ENCODE data around the gene GFRA3.
"Not testable (repeated sequence)": the region's sequence is repeated elsewhere in the genome, so short reads cannot be mapped to it uniquely, and the experiment has no call there.

The GFRA3 gene

GRCh38 chr5:138272681-138273080 lies 1.7 kb downstream of the GFRA3 start:
- Mint-ChIP-seq H3K27me3 (peaks cover 24 to 36% of the 10 kb centered on the region in 2 donors), H3K9me3 (no peaks in the 10 kb centered on the region), H3K27ac (no peak overlapping the region), H3K36me3 (no peaks in the 10 kb centered on the region), H3K4me3 (no peak overlapping the region), H3K4me1 (peaks cover 5 to 7% of the 10 kb centered on the region in 2 donors)
- ATAC-seq (replicated peaks) (no peak), DNase-seq (no peak)

DNA sequence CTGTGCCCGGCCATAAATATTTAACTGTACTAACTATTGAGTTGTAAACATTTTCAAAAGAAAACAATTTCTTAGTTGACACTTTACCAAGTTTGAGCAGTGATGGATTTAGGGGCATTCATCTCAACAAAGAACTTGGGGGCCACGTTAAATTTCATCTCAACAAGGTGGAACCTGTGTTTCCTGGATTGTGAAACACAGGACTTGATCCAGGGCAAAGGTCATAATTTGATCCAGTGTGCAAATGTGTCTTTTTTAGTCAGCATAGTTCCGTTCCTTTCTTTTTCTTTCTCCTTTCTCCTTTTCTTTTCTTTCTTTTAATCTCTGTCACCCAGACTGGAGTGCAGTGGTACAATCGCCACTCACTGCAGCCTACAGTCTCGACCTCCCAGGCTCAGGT lies 3.1 kb downstream of the GFRA3 start:
- Mint-ChIP-seq H3K27me3 (peaks cover 24 to 41% of the 10 kb centered on the region in 2 donors), H3K9me3 (no peaks in the 10 kb centered on the region), H3K4me1 (peaks cover 5 to 7% of the 10 kb centered on the region in 2 donors), H3K4me3 (no peak overlapping the region), H3K27ac (no peak overlapping the region), H3K36me3 (no peaks in the 10 kb centered on the region)
- DNase-seq: no peak
- no peak for ATAC-seq (replicated peaks)

DNA sequence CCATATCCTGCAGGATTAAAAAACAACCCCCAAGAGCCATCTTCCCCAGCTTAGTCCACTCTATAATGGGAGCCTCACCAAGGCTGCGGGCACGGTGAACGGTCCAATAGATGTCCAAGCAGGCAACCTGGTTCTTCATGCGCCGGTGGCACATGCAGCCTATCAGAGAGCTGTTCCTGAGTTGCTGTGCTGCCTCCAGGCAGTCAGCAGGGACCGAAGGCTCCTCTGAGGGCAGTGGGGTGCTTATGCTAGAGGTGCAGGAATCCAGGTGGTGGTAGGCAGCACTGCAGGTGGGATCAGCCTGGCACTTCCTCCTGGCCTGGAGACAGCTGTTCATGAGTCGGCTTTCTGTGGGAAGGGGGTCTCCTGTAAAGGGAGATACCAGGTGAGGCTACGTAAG lies 10.2 kb downstream of the GFRA3 start:
- H3K4me1 Mint-ChIP-seq: no peaks in the 10 kb centered on the region
- no peak for ATAC-seq (replicated peaks)

GRCh38 chr5:138263581-138263980 lies 10.8 kb downstream of the GFRA3 start:
- H3K4me3 Mint-ChIP-seq: no peak overlapping the region
- H3K27me3 Mint-ChIP-seq: peaks cover 23 to 24% of the 10 kb centered on the region in 2 donors
- no peak for DNase-seq
- H3K4me1 Mint-ChIP-seq: no peaks in the 10 kb centered on the region
- H3K9me3 Mint-ChIP-seq: no peaks in the 10 kb centered on the region
- no peak overlapping the region for H3K27ac Mint-ChIP-seq
- no peaks in the 10 kb centered on the region for H3K36me3 Mint-ChIP-seq
- ATAC-seq (replicated peaks): no peak

More for the DNA sequence above, 10.2 kb downstream of the GFRA3 start:
- Mint-ChIP-seq H3K36me3 (no peaks in the 10 kb centered on the region), H3K27me3 (peaks cover 19 to 20% of the 10 kb centered on the region in 2 donors), H3K9me3 (no peaks in the 10 kb centered on the region), H3K27ac (no peak overlapping the region), H3K4me3 (no peak overlapping the region)
- no peak for DNase-seq

DNA sequence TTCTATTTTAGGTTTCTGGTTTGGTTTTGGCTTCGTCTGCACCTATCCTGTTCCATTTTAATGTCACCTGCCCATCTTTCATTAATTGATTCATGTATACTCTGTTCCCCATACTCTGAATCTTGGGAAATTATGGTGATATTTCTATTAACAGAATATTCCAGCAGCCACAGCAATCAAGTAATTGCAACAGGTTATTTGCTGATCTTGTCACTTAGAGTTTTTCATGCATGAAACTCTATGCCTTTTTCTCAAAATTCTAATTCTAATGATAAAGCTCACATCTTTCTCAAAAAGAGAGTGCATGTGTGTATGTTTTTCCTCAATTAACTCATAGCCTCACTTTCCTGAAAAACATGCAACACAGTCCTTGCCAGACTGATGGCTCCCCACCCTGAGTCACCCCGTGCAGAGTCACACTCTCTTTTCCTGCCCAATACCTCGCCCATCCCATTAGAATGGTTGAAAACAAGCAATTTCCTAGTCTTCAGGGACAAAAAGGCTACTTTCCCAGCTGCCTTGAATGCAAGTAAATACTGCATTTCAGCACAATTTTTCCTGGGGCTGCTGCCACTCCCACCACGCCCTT lies 15.6 kb downstream of the GFRA3 start:
- H3K27me3 Mint-ChIP-seq: peaks cover 15 to 17% of the 10 kb centered on the region in 2 donors
- DNase-seq (no peak), ATAC-seq (replicated peaks) (no peak)
- H3K4me1 Mint-ChIP-seq: no peaks in the 10 kb centered on the region
- no peak overlapping the region for H3K27ac Mint-ChIP-seq
- H3K9me3 Mint-ChIP-seq: no peaks in the 10 kb centered on the region
- no peak overlapping the region for H3K4me3 Mint-ChIP-seq
- H3K36me3 Mint-ChIP-seq: no peaks in the 10 kb centered on the region

DNA sequence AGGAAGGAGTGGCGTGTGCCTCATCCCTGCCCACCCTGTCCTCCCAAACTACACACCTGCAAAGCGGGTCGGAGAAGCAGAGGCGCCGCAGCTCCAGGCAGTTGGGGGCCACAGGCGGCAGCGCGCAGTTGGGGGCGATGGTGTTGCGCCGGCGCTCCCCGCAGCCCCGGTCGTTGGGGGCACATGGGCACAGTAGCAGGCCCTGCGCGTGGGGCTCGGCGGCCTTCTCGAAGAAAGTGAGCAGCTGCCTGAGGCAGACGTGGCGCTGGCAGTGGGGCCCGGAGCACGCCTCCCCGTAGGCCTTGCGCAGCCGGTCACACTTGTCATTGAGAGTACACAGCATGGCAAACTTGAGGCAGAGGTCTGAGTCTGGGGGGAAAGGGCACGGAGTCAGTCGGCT lies 16.8 kb downstream of the GFRA3 start:
- no peak for ATAC-seq (replicated peaks)

GRCh38 chr5:138252944-138253343 lies 21.5 kb downstream of the GFRA3 start:
- ATAC-seq (replicated peaks) (peak; percentile 76 to 96), DNase-seq (no peak)
- H3K9me3 Mint-ChIP-seq: no peaks in the 10 kb centered on the region
- no peaks in the 10 kb centered on the region for H3K36me3 Mint-ChIP-seq
- H3K27me3 Mint-ChIP-seq: peaks cover 10 to 20% of the 10 kb centered on the region in 2 donors
- peaks cover 10 to 12% of the 10 kb centered on the region in 2 donors for H3K4me1 Mint-ChIP-seq
- no peak overlapping the region for H3K27ac Mint-ChIP-seq
- no peak overlapping the region for H3K4me3 Mint-ChIP-seq

More for the DNA sequence above, 16.8 kb downstream of the GFRA3 start:
- H3K4me3 Mint-ChIP-seq: no peak overlapping the region
- no peak overlapping the region for H3K27ac Mint-ChIP-seq
- no peaks in the 10 kb centered on the region for H3K36me3 Mint-ChIP-seq
- H3K27me3 Mint-ChIP-seq: peaks cover 22 to 25% of the 10 kb centered on the region in 2 donors
- peaks cover 8 to 9% of the 10 kb centered on the region in 2 donors for H3K4me1 Mint-ChIP-seq
- no peak for DNase-seq
- no peaks in the 10 kb centered on the region for H3K9me3 Mint-ChIP-seq

DNA sequence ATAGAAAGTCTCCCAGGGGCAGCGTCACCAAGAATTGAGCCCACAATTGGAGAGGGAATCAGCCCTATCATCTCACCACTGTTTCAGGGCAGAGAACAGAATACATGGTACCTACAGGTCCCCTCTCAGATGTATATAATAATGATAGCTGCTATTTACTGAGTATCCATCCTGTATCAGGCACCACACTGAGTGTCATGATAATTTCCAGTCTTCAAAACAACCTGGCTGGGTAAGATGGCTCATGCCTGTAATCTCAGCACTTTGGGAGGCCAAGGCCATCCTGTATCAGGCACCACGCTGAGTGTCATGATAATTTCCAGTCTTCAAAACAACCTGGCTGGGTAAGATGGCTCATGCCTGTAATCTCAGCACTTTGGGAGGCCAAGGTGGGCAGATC lies 26.6 kb downstream of the GFRA3 start:
- not testable (repeated sequence) for H3K4me3 Mint-ChIP-seq; H3K9me3 Mint-ChIP-seq; ATAC-seq (replicated peaks); H3K4me1 Mint-ChIP-seq; DNase-seq; H3K27ac Mint-ChIP-seq; H3K36me3 Mint-ChIP-seq
- peaks cover 18 to 30% of the 10 kb centered on the region in 2 donors for H3K27me3 Mint-ChIP-seq

DNA sequence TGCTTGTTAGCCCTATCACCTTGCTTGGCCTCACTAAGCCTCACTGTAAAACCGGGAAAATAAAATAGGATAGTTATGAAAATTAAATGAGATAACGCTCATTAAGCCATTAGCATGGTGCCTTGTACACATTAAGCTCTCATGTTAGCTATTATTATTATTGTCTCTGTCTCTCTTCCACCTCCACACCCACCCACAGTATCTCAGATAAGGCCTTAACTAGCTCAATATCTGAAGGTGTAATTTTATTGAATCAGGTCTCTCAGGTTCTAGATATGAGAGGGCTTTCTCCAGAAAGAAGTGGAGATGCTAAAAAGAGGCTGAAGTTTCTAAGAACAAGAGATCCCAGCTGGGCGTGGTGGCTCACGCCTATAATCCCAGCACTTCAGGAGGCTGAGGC lies 27.6 kb downstream of the GFRA3 start:
- Mint-ChIP-seq H3K4me1 (peaks cover 4 to 6% of the 10 kb centered on the region in 2 donors), H3K4me3 (no peak overlapping the region), H3K27me3 (peaks cover 18 to 28% of the 10 kb centered on the region in 2 donors), H3K36me3 (no peaks in the 10 kb centered on the region), H3K9me3 (no peaks in the 10 kb centered on the region), H3K27ac (no peak overlapping the region)
- DNase-seq: no peak
- no peak for ATAC-seq (replicated peaks)

- peaks cover 19 to 29% of the 10 kb centered on the region in 2 donors for H3K27me3 Mint-ChIP-seq
- ATAC-seq (replicated peaks) (no peak), DNase-seq (no peak)
- H3K27ac Mint-ChIP-seq: no peak overlapping the region
- no peaks in the 10 kb centered on the region for H3K9me3 Mint-ChIP-seq
- peaks cover 6 to 11% of the 10 kb centered on the region in 2 donors for H3K4me1 Mint-ChIP-seq
- H3K36me3 Mint-ChIP-seq: no peaks in the 10 kb centered on the region
- no peak overlapping the region for H3K4me3 Mint-ChIP-seq
Observed at GRCh38 chr5:138246334-138246733, 28.1 kb downstream of the GFRA3 start.

DNA sequence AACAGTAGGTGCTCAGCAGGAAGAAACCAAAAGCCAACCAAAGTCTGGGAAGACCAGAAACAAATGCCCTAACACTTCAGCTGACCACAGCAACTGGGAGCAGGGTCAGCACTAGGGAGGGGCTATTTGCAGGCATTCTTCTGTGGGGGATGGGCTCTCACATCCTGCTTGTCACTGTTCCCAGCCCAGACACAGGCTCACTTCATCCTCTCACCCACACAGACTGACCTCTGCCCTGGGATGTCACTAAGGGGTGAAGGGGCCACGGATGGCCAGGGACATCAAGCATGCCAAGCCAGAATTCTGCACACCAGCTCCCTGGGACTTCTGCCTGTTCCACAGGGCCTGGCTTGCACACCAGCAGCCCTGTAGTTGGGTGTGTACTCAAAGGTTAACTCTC lies 28.7 kb downstream of the GFRA3 start:
- Mint-ChIP-seq H3K27me3 (peaks cover 25 to 35% of the 10 kb centered on the region in 2 donors), H3K4me1 (peaks cover 12 to 17% of the 10 kb centered on the region in 2 donors), H3K36me3 (no peaks in the 10 kb centered on the region), H3K9me3 (no peaks in the 10 kb centered on the region), H3K27ac (no peak overlapping the region), H3K4me3 (no peak overlapping the region)
- DNase-seq (no peak), ATAC-seq (replicated peaks) (no peak)

DNA sequence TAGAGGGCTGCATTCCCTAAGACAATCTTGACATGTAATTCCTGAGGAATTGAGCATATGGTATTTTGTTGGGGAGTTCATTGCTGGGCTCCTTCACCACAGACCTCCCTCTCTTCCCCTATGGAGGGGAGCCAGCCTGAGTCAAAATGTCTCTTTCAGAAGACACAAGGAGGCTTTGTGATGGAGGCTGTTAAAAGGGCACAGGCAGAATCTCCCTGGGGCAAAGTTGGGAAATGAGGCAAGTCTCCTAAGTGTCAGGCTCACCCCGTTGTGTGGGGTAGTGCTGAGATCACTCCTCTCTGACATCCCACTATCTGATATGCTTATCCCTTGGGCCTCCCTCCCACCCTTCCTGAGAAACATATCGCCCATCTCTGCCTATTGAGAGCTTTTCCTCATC lies 30.6 kb downstream of the GFRA3 start:
- H3K9me3 Mint-ChIP-seq: no peaks in the 10 kb centered on the region

DNA sequence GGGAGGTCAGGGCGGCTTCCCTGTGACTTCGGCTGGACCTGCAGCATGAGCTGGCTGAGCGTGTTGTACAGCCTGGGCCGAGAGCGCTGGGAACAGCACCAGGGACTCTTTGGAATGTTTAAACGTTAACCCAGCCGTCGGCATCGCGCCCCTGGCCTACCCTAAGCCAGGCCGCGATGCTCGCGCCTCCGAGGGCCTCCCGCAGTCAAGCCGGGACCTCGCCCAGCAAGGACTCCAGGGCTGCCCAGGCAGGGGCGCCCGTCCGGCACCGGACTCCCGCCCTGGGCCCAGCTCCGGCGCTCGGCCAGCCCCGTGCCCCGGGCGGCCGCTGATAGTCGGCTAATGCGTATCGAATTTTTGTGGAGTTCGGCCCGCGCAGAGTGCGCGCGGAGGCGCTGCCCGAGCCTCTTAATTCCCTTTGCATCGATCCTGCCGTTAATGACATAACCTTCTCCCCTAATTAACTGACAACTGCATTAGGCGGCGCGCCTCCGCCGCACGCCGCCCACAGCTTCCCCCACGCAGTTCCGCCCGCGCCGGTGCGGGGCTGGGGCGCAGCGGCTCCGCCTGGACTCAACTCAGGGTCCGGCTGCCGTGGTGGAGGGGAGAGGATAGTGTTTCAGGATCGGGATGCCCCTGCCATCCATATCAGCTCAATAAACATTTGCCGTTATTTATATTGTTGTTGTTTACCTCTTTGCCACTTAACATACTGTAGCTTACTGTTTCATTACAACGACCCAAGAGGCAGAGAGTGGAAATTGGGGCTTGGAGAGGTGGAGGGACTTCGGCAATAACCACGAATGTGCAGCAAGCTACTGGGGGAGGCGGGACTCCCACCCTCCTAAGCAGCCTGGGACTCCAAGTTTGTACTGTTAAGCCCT lies 32.5 kb downstream of the GFRA3 start:
- no peak for DNase-seq
- H3K27me3 Mint-ChIP-seq: peaks cover 34 to 50% of the 10 kb centered on the region in 2 donors
- H3K36me3 Mint-ChIP-seq: no peaks in the 10 kb centered on the region
- H3K4me3 Mint-ChIP-seq: peak overlapping the region; percentile 52 to 57
- no peaks in the 10 kb centered on the region for H3K9me3 Mint-ChIP-seq
- ATAC-seq (replicated peaks): peak; percentile 19 to 23
- H3K4me1 Mint-ChIP-seq: peaks cover 20 to 25% of the 10 kb centered on the region in 2 donors
- H3K27ac Mint-ChIP-seq: no peak overlapping the region

More for the DNA sequence above, 30.6 kb downstream of the GFRA3 start:
- ATAC-seq (replicated peaks): no peak
- Mint-ChIP-seq H3K4me3 (no peak overlapping the region), H3K4me1 (peaks cover 20 to 25% of the 10 kb centered on the region in 2 donors), H3K27ac (no peak overlapping the region), H3K27me3 (peaks cover 34 to 48% of the 10 kb centered on the region in 2 donors), H3K36me3 (no peaks in the 10 kb centered on the region)
- DNase-seq: no peak

GRCh38 chr5:138240650-138241385 lies 33.6 kb downstream of the GFRA3 start:
- H3K9me3 Mint-ChIP-seq: no peaks in the 10 kb centered on the region
- peaks cover 20 to 25% of the 10 kb centered on the region in 2 donors for H3K4me1 Mint-ChIP-seq
- H3K4me3 Mint-ChIP-seq: peak overlapping the region; percentile 52 to 57
- DNase-seq: peak; percentile 16
- ATAC-seq (replicated peaks): peak; percentile 76 to 78
- no peaks in the 10 kb centered on the region for H3K36me3 Mint-ChIP-seq
- peak overlapping the region; percentile 65 for H3K27ac Mint-ChIP-seq
- H3K27me3 Mint-ChIP-seq: peaks cover 30 to 50% of the 10 kb centered on the region in 2 donors

Data from stimulated activated naive B cell treated with anti-CD40 and anti-IgM and Interleukin-4, amounts not matched to agents 10 μg/mL and 1 μg/mL and 100 μg/mL, for 72 hours (primary cell).